NCI-H146 (cell line): Measurements from ENCODE around the gene NDUFAF2.
"Not testable (repeated sequence)": the region's sequence is repeated elsewhere in the genome, so short reads cannot be mapped to it uniquely, and the experiment has no call there.

ENCODE experiments used
- DNase-seq: peaks from one replicate; lab custom pipeline; 2025; lab: John Stamatoyannopoulos, UW

Gene NDUFAF2, protein sequence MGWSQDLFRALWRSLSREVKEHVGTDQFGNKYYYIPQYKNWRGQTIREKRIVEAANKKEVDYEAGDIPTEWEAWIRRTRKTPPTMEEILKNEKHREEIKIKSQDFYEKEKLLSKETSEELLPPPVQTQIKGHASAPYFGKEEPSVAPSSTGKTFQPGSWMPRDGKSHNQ

DNA sequence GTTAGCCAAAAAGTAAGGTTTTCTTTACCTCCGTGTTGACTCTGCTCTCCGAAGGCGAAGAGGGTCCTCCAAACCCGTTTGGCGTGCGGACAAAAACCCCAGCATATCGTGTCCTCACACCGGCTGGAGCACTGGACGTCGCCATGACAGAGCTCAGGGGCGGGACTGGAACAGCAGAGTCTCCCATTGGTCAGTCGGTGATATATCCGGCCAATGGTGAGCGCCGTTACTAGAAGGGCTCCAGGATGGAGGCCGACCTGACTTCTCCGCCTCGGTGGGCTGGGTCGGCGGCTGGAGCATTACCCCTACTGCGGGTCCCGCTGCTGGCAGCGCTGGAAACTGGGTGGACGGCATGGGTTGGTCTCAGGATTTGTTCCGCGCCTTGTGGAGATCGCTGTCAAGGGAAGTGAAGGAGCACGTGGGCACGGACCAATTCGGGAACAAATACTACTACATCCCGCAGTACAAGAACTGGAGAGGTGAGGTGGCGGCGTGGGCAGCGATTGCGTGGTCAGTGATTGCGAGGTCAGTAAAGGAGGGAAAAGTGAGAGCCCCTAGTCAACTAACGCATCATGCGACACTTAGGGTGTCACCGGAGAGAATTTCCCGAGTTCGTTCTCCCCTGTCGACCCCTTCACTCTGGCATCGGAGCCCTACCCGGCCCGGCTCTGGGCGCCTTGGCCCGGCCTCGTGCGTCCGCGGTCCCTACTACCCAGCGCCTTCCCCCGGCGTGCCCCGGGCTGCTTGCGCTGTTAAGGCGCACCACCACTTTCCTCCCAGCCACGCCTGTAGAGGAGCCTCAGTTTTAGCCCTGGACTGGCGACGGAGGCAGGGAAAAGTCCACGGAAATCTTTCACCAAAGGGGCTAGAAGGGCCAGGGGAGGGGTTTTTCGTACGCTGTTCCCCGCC, at the start of gene NDUFAF2, which contains the start of gene ERCC8:
TSS of gene NDUFAF2 (plus strand) at position 302 of the 909 bp plus-strand sequence. CDS start at position 353, 51 bp downstream.
TSS of gene ERCC8 (minus strand) at position 167 of the 909 bp plus-strand sequence. CDS start at position 105, 62 bp downstream.
- DNase-seq, result peak; percentile 94

DNA sequence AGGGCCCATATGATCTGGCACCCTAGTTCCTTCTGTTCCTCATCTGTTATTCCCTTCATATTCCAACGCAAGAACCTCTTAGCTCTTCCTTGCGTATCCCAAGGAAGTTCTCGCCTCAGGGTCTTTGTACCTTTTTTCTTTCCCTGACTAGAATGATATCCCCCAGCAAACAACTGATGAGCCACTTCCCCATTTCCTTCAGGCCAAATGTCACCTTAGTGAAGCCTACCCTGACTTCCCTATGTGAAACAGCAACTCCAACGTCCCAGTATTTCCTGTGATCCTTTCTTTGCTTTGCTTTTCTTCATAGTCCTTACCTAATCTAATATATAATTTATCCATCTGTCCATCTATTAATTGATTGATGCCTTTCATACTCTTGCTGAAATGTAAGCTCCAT, 48.0 kb upstream of the NDUFAF2 start:
- no peak for DNase-seq

DNA sequence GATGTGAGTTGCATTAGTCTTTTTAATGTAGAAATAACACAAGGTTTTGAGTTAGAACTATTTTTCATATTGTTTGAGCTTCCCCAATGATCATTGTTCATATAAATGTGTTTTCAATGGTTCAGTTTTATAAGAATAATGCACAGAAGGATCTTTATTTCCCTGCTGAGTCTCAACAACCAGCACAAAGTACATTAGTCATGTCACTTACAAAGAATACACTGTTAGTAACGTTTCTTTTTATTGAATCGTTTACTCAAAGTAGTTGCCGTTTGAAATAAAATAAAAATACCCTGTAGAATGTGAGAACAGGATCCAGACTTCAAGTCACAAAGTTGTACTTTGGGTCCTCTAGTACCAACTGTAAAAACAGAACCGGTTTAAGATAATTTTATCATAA, 41.6 kb upstream of the NDUFAF2 start:
- no peak for DNase-seq

DNA sequence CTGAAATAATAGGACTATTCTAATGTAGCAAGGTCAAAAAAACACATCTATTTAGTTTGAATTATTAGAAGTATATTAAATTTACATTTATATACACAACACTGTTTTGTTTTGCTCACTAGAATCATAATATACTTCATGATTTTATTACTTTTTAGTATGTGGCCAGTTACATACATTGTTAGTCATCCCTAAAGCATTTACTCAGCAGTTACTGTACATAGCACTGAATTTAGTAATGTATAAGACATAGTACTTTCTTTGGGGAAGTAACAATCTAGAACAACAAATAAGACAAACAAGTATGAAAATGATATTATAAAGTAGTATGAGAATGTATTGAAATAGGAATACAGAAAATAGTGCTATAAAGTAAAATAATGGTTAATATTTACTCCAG, 28.4 kb upstream of the NDUFAF2 start:
- DNase-seq, result no peak

DNA sequence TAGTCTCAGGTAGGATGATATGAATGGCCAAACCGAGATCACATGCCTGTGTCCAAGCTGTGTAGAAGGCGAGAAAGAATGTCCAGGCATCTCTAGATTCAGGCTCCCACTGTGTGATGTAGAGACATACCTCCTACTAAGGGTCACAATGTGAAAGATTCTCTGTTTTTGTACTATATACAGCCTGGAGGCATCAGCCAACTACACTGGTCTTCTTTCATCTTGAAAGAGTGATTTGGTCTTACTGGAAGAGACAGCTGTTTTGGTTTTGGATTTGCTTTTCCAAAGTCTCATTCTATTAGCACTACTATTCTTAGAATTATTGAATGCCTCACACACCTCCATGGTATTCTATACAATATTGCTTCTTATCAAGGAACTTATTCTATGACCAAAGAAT, 26.5 kb upstream of the NDUFAF2 start:
- no peak for DNase-seq

DNA sequence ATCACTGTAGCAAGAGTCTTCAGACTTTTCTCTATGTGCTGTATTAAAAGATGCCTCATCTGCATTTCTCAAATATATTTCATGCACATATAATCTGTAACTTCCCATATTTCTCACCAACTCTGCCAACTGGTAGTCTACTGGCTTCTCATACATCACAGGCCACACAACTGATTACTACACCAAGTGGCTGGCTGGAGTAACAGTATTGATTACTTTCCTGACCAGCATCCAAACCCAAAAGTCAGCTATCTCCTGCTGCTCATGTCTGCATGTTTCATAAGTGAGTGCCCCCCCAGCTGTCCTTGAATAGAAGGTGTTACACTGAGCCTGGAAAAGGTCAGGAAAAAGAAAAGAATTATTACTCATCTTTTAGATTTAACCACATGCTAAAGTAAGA, 17.6 kb upstream of the NDUFAF2 start:
- DNase-seq, result no peak

DNA sequence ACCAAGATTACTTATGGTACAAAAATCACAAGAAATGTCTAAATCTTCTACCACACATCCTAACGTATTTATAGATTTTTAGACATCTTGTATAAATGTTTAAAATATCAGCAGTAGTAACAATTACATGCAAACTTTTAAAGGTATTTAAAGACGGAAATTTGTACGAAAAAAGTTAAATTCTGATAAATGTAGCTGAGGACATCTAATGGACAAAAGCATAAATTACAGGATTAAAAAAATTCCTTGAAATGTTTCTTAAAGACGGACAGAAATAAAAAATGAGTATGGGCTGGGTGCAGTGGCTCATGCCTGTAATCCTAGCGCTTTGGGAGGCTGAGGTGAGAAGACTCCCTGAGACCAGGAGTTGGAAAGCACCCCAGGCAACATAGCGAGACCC, 16.0 kb upstream of the NDUFAF2 start:
- no peak for DNase-seq

DNA sequence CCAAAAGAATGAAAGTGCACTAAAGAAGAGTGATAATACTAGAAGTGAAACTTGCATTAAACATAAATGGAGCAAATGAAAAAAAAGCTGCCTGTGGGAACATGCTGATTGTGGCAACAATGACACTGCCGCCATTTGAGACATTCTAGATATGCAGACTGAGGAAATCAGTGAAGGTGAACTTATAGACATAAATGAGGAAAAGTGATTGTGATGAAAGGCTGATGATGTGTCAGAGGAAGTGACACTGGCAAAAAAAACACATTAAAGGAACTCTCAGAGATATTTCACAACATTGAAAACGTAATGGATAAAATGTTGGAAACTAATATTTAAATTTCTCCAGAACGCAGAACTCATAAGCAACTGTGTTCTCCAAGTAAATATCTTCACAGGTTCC, 1.4 kb upstream of the NDUFAF2 start:
- no peak for DNase-seq

DNA sequence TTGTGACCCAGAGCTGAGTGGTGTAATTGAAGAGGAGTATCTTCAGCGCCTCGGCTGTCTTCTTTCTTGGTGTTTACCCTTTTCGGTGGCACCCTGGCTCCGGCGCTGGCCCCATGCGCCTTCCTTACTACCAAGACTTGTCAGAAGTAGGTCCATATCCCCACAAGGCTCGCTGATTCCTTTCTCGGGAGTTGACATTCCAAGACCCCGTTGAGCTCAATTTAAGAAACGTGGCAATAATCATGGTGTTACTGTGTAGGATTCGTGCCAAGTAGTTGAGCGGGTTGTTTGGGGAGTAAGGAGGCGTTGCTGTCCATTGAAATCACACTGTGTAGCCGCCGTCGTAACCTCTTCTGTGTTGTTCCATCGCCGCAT, 795 bp downstream of the NDUFAF2 start:
- DNase-seq, result peak; percentile 58

DNA sequence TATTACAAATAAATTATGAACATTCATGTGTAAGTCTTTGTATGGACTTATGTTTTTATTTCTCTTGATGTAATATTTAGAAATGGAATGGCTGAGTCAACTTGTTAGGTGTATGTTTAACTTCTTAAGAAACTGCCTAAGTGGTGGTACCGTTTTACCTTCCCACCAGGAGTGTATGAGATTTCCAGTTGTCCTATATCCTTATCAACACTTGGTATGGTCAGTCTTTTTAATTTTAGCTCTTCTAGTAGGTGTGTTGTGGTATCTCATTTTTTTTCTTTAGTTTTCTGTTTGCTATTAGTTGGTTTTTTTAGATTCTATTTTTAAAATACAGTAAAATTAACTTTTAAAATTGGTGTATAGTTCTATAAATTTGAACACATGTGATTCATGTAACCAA, 3.7 kb downstream of the NDUFAF2 start:
- no peak for DNase-seq

DNA sequence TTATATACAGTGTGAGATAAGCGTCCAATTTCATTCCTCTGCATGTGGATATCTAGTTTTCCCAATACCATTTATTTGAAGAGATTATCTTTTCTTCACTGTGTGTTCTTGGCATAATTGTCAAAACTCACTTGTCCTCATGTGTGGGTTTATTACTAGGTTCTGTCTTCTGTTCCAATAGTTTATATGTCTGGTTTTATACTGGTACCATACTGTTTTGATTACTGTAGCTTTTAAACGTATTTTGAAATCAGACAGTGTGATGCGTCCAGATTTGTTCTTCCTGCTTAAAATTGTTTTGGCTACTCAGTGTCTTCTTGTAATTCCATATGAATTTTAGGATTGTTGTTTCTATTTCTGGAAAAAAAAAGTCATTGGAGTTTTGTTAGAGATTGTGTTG, 10.2 kb downstream of the NDUFAF2 start:
- no peak for DNase-seq

DNA sequence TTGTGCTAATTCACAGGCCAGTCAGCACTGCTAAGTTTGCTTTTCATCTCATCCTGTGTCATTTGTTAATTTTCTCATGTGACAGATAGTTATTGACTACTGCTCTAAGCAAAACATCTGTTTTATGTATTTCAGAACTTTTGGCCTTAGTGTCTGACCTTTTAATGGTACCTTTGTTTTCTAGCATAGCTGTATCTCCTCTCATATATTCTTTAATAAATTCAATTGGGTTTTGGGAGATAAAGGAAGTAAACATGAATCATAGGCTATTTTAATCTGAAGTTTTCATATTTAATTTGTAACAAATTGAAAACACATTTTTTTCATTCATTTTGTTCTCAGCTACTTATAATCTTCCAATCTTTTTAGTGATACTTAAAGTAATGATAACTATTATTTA, 13.1 kb downstream of the NDUFAF2 start:
- no peak for DNase-seq

DNA sequence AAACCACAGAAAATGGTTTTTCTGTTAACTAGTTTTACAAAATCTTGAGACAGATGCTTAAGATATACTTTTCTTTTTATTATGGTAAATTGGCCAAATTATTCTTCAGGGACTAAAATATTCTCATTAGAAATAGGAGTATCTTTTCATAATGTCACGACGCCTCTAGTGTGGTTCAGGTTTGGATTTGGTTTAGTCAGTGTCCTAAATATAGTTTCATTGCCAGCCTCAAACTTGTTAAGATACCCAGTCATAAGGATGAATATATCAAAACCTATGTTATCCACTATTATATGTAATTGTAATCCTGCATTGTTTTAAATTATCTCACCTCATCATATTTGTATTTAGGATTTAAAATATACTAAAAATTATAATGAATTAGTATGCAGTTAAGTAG, 13.7 kb downstream of the NDUFAF2 start:
- DNase-seq, result no peak

DNA sequence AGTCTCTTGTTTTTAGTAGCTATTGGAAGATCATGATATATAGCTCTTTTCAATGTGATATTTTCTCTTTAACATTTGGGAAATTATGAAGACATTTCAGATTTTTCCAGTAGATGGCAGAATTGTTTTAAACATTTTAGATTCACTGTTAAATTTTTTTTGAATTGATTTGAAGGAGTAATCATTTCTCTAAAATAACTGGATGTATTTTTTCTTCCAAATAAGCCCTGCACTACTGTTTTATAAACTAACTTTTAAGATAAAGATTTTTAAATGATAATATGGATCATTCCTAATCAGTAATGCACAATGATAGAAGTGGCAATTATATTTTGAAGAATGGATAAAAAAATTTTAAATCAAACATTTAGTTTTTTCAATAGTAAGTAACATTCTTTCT, 14.2 kb downstream of the NDUFAF2 start:
- no peak for DNase-seq

DNA sequence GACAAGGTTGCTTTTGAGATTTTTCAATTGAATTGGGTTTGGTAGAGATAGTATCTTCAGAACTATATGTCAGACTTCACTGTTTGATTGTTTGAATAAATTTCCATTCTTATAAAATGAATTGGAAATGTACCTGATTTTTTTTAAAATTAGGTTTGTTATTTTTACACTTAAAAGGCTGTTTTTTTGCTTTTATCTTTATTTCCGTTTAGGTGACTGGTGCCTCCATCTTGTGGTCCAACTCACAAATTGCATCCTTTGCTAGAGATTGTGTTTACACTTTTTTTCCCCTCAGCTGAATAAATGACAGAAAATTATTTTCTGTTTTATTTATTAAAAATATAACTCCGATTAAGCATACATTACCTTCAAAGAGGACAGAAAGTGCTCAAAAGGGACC, 15.6 kb downstream of the NDUFAF2 start:
- DNase-seq, result no peak

DNA sequence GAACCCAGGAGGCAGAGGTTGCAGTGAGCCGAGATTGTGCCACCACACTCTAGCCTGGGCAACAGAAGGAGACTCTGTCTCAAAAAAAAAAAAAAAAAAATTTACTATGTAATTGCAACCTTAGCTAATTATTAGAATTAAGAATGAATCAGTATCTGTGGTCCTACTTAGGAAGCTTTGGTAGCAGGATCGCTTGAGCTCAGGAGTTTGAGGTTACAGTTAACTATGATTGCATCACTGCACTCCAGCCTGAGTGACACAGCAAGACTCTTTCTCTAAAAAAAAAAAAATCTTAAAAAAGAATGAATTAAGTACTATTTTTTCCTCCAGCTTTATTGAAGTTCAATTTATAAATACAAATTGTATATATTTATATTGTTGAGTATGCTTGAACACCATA, 16.7 kb downstream of the NDUFAF2 start:
- no peak for DNase-seq

DNA sequence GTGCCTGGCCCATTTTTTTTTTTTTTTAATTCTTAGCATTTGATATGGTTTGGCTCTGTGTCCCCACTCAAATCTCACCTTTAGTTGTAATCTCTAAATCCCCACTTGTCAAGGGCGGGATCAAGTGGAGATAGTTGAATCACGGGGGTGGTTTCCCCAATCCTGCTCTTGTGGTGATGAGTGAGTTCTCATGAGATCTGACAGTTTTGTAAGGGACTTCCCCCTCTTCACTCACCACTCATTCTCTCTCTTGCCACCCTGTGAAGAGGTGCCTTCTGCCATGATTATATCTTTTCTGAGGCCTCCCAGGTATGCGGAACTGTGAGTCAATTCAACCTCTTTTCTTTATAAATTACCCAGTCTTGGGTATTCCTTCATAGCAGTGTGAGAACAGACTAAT, 27.2 kb downstream of the NDUFAF2 start:
- no peak for DNase-seq

DNA sequence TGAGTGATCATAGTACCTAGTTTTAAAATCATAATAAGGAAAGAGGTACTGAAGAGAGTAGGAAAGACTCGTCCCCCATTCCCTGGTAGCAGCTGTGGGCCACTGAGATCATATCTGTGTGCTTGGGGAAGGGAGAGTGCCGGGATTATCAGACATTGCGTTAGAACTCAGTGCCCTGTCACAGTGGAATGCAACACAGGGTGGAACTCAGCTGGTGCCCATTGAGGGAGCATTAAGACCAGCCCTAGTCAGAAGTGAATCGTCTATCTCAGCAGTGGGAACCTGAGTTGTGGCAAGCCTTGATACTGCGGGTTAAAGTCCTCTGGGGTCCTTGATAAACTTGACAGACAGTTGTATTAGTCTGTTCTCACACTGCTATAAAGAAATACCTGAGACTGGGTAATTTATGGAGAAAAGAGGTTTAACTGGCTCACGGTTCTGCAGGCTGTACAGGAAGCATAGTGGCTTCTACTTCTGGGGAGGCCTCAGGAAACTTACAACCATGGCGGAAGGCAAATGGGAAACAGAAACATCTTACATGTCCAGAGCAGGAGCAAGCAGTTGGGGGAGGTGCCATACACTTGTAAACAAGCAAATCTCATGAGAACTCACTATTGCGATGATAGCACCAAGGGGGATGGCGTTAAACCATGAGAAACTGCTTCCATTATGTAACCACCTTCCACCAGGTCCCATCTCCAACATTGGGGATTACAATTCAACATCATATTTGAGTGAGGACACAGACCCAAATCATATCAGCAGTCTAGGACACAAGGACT, 33.1 kb downstream of the NDUFAF2 start:
- DNase-seq, result no peak

DNA sequence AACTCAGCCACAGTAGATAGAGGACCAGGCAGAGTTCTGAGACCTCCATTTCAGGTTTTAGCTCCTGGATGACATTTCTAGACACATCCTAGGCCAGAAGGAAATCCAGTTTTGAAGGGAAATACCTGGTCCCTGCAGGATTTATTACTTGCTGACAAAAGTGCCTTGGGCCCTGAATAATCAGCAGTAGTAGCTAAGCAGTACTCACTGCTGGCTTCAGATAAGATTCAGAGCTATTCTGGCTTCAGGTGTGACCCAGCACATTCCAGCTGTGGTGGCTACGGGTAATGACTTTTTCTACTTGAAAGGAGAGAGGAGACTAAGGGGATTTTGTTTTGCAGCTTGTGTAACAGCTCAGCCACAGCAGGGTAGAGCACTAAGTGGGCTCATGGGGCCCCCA, 34.0 kb downstream of the NDUFAF2 start:
- DNase-seq, result no peak

DNA sequence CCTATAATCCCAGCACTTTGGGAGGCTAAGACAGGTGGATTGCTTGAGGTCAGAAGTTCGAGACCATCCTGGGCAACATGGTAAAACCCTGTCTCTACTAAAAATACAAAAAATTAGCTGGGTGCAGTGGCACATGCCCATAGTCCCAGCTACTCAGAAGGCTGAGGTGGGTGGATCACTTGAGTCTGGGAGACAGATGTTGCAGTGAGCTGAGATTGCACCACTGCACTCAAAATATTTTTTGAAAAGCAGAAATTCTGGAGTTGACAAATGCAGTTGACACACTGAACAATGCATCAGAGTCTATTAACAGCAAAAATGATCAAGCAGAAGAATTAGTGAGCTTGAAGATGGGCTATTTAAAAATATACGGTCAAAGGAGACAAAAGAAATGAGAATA, 35.5 kb downstream of the NDUFAF2 start:
- no peak for DNase-seq

DNA sequence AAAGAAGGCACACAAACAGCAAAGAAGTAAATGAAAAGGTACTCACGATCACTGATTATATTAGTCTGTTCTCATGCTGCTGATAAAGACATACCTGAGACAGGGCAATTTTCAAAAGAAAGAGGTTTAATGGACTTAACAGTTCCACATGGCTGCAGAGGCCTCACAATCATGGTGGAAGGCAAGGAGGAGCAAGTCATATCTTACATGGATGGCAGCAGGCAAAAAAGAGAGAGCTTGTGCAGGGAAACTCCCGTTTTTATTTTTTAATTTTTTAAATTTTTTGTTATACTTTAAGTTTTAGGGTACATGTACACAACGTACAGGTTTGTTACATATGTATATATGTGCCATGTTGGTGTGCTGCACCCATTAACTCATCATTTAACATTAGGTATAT, 37.1 kb downstream of the NDUFAF2 start:
- DNase-seq, result not testable (repeated sequence)

DNA sequence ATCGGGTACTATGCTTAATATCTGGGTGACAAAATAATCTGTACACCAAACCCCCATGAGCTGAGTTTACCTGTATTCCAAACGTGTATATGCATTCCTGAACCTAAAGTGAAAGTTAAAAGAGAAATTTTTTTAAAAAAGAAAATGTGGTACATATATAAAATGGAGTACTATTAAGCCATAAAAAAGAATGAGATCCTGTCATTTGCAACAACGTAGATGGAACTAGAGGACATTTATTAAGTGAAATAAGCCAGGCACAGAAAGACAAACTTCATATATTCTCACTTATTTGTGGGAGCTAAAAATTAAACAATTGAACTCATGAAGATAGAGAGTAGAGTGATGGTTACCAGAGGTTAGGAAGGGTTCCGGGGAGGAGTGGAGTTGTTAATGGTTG, 44.8 kb downstream of the NDUFAF2 start:
- no peak for DNase-seq

DNA sequence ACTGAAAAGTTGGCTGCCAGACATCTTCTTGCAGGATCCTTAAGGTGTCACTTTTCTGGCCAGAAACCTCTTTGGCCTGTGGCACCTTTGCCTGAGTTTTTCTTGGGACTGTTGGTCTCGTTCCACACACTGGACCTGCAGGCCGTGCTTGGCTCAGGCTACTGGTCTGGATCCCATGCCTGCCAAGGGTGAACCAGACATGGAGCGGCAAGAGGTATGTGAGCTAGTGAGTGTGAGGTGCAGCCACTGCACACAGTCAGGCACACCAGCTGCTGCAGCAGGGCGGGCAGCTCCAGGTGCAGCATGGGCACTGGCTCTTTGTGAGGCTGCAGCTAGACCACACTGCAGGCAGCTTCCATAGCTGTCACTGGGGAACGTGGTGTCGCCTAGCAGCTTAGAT, 47.9 kb downstream of the NDUFAF2 start:
- no peak for DNase-seq
